HUDEP-2 (cell line): ENCODE results near the gene BCAS1.
"Not testable (repeated sequence)": the region's sequence is repeated elsewhere in the genome, so short reads cannot be mapped to it uniquely, and the experiment has no call there.

Experiments used
- DNase-seq, 76 experiments: peaks; one replicate each; lab custom pipeline; 2025; ENCODE audit not compliant: unreplicated experiment in 76 of 76; lab: John Stamatoyannopoulos, UW

The BCAS1 gene

DNA sequence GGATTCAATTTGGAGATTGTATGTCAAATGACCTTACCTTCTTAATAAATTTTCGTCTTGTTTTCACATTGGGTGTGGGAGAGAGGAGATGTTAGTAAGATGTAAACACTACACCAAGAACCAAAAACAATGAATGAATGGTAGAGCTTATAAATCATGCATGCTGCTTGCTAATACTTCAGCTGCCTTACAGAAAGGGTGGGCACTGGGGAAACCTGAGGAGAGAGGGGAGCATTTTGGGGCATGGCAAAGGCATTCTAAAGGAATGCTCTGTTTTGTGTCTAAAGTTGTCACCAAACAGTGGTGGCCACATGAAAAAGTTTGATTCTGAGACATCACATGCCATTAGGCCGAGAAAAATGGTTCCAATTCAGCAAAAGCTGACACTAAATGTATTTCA, 80.4 kb downstream of the BCAS1 start:
- DNase-seq = no peak

DNA sequence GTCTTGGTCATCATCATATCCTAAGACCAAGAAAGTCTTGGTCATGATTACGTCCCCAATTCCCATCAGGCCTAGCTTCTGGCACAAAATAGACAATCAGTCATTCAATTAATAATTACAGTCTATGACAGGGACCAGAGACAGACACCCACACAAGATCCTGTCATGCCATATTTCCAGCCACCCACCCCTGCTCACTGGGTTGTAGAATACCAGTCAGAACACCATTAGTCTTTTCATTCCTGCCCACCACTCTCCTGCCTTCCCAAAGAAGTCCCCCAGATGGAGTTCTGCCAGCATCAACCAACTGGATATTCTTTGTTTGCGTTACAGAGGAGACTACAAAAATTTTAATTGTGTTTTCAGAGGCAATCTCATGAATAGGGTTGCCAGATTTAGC, 81.0 kb downstream of the BCAS1 start:
- no peak for DNase-seq

DNA sequence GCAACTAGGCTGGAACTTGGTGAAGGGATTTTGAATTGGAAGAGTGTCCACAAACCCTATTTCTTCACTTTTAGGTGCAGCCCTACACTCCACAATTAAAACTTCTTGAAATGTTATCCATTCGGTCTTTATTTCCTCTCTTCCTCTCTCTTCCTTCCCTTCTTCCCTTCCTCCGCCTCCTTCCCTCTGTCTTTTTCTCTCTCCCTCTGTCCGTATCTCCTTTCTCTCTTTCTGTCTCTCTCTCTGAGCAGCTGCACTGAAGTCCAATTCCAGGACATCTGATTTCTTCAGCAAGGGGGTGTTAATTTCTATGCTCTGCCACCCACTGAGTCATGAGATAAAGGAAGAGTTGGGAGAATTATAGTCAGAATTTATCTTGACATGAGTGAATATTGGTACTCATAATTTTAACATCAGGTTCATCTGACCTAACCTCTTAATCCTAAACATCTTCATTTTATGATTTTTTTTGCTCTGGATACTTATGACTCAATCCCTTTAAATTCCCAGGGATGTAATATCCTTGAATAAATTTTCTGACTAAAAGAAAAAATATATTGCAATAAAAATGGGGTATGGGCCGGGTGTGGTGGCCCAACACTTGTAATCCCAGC, 84.2 kb downstream of the BCAS1 start:
- no peak for DNase-seq

DNA sequence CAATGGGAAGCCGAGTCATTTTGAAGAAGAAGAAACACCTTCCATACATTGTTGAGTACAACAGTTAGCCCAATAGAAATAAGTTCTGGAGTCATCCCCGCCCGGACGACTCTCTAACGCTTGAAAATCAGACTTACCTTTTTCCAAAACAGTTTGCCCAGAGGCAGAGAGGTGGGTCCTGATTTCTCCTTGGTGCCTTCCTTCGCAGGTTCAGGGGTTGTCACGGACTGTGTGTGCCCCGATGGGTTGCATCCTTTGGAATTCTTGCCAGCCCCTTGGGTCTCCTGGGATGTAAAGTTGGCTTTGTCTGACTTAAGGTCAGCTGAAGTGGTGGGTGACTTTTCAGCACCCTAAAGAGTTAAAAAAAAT, 85.3 kb downstream of the BCAS1 start:
- DNase-seq = no peak

DNA sequence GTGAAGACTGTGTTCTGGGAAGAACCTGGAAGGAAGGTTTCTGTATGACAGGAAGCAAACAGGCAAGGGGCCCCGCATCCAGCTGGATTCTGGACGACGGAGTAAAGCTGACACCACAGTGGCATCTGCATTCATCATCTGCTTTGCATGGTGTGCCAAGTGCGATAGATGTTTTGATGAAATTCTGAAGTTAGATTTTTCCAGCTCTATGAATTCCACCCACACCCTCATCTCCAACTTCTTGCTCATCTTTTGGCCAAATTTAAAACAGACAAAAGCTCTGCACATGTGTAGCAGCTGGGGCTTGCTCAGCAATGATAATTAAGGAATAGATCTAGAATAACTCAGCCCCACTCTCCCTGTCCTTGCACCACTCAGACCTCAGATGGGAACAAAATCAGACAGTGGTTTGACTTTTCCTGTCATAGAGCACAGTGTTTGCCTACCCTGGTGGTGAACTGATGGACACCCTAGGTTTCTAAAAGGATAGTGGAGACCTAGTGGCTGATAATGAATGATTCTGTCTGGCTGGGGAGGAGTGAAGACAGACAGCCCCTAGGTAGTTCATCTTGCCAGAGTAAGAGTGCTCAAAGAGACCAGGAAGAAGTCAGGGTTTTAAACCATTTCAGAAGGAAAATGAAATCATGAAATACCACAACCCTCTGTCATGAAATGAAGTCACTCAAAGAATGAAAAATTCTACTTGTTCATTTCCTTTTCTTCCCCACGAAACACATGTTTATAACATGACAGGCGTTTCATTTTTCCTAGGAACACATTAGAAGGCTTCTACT, 85.8 kb downstream of the BCAS1 start:
- no peak for DNase-seq

DNA sequence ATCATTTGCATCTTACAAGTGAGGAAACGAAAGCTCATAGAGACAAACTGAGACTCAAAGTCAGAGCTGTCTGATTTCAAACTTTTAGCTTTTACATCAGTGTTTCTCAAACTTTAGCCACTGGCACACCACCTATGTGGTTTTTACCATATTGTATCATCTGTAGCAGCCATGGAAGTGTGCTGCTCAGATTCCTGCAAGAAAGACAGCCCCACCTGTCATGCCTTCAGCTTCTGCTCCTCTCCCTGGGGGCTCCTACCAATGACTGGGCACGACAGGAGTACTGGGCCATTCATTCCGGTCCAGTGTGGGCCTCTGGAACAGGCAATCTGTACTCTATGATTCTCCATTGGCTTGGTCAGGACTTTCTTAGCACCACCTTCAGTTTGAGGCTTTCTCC, 87.0 kb downstream of the BCAS1 start:
- no peak for DNase-seq

DNA sequence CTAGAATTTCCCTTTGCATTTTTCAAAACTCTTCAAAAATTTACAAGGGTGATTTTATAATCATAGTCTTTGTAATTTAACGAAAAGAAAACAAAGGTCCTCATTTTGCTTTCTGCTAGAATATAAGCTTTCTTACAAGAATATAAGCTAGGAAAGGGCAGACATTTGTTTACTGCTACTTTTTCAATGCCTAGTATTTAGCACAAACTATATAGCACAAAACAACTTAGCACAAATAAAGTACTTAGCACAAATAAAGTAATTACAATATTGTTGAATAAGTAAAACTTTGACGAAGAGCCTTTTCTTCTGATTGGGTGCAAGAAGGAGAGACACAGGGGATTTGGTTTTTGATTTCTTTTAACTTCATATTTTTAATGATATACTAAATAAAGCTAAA, 87.8 kb downstream of the BCAS1 start:
- no peak for DNase-seq

DNA sequence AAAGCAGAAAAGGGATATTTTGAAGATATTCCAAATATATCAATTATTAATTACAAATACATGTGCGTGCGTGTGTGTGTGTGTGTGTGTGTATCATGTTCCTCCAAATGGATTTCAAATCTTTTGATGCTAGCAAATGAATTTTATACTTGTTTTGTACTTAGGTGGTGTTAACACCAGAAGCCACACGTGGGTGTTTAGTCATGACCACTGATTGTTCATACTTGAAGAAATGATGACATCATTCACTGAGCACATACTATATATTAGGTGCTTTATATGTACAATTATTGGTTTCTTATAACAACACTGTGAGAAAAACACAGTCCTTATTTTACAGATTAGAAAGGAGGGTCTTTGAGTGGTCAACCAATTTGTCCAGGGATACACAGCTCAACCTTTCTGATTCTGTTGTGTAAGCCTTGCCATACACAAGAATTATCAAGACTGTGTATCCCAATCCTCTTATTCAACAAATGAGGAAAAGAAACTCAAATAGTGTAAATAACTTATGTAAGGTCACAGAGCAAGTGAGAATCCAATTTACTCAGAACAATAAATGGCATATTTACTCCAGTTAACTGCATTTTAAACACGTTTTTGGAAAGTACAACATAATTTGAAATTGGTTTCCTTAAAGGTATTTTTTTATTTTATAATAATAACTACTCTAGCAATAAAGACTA, 88.5 kb downstream of the BCAS1 start:
- no peak for DNase-seq

DNA sequence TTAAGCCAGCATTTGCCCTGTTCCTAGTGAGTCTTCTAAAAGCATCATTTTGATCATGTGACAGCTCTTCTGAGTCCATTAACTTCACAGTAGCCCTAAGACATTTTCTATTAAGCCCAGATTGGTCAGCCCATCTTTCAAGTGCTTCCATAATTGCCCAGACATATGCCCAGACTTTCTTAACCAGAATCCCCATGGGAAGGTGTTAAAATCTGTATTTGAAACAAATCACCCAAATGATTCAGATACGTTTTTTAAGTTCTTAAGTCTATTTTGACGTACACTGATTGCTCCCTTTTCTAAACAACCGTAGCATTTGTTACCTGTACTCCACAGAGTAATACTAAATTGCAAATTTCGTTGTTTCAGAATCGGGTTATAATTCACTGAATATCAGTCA, 89.3 kb downstream of the BCAS1 start:
- no peak for DNase-seq

DNA sequence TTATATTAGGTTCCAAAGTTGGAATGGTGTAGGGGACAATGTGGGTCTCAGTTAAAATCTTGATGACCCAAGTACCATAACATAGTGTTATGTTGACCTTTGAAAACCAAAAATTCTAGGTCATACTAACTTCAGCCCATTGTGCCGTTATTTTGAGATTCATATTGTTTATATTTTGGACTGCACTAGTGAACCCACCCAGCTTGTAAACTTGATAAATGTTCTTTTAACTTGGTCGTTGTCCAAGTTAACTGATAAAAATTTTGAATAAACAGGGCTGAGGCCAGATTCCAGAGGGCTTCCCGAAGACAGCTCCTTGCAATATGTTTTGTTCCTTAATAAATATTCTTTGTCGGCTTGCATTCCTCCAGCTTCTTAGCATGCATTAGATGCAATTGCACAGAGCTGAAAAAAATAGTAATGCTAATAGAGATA, 90.3 kb downstream of the BCAS1 start:
- DNase-seq = no peak

DNA sequence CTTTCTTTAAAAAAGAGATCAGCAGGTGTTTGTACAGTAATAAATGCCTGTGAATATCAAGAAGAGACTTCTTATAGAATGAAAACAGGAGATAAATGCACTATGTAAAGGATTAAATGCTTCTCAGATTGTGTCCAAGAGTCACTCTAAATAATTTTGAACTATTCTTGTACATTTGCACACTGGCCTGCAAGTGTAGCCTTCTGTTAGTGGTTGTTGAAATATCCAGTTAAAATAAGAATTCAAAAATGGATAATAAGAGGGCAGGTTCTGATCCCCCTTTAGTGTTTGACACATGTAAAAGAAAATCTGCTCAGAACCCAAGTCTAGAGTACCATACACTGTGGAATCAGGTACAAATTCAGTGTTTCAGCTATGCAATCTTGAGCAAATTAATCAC, 91.9 kb downstream of the BCAS1 start:
- no peak for DNase-seq

DNA sequence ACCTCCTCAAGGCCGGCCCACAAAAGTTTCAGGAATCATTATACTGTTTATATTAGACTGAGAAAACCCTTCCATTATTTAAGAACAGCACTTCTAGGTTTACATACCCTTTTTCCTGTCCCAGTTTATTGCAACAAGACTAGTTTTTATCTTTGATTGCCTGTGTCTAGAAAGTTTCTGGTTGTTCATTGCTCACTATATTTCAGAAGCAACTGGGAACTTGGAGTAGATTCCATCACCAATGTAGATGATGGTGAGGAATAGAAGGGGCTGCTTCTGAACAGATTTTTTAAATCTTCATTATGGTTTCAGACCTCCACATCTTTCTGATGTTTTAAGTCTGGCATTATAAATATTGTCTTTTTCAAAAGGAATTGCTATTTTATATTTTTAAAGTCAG, 93.0 kb downstream of the BCAS1 start:
- no peak for DNase-seq

DNA sequence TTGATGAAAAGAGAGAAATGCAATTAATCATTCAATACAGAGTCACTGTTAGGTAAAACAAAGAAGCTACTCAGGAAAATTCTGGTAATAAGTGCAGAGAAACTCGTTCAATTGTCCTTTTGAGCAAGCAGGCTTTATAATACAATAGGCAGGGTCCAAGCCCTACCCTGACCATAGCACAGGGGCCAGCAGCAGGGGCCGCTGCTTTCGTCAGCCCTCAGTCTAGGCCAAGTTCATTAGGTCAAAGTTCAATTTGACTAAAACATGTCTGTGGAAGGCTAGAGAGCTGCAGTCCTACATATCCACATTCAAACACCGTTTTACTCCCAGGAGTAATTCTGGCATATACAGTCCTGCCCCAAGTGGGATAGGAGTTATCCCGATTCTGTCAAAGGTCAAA, 94.6 kb downstream of the BCAS1 start:
- no peak for DNase-seq

DNA sequence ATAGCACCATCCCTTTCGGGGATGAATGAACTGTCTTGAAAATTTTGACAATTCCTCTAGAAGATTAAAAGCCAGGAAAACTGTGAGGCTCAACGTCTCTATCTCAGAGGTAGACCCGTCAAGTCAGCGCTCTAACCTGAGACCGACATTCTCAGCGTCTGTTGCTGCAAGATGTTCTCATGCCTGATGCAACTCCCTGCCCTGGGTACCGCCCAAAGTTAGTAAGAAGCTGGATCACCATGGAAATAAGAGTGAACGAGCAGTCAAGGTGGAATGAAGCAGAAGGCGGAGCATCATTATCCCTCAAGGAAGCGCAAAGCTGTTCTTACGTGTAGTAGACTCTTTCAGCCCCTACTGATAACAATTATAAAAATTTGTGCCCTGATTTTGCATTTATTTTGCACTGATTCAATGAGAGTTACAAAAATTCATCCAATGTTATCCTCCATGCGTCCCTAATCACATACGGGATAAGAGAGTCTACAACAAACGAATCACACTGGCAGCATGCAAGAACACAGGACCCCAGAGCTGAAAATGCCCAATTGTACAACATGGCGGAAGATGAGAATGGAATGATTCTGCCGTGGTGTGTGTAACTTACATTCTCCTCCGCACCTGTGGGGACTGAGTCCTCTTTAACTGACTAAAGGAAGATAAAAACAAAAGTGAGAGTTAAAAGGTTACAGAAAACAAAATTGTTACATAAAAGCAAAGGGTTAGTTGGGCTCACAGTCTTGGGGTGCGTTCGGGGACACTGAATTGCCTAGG, 95.4 kb downstream of the BCAS1 start:
- no peak for DNase-seq

DNA sequence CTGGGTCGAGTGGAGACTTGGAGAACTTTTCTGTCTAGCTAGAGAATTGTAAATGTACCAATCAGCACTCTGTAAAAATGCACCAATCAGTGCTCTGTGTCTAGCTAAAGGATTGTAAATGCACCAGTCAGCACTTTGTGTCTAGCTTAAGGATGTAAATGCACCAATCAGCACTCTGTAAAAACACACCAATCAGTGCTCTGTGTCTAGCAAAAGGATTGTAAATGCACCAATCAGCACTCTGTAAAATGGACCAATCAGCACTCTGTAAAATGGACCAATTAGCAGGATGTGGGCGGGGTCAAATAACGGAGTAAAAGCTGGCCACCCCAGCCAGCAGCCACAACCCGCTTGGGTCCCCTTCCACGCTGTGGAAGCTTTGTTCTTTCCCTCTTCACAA, 96.5 kb downstream of the BCAS1 start:
- DNase-seq = not testable (repeated sequence)

DNA sequence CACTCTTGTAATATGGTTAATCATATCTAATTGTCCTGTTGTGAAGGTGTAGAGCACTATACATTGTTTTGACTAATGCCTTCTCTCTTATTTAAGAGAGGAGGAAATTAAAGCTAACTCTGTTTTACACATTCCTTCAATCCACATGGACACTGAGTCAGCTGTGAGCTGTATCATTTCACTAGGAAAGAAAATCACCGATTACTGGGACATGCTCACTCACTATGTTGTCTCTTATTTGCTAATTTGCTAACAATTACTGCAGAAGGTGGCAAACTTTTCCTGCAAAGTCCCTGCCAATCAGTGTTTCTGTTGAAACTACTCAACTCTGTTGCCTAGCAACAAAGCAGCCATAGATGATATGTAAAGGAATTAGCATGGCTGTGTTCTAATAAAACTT, 98.2 kb downstream of the BCAS1 start:
- no peak for DNase-seq

DNA sequence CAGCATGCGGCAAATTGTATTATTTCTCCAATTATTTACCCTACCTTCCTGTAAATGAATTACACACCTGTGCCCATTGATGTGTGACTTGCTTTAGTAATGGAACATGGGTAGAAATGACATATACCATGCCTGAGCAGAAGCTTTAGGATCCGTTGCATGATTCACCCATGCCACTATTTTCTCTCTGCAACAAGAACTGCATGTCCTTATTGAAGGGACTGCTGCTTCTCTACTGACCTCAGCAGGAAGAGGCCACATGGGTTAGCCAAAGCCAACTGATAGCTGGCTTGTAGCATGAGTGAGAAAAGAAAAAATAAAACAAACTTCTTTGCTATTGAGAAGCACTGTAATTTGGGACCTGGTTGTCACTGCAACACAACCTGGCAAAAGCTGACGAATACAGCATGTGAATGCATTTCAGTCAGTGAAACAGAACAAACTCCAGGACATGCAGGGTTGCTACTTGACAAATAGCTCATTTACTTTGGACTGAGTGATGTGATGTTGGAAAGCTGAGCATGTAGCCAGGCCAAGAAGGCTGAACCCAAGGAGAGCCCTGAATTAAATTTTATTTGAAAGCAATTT, 99.2 kb downstream of the BCAS1 start:
- DNase-seq = no peak

DNA sequence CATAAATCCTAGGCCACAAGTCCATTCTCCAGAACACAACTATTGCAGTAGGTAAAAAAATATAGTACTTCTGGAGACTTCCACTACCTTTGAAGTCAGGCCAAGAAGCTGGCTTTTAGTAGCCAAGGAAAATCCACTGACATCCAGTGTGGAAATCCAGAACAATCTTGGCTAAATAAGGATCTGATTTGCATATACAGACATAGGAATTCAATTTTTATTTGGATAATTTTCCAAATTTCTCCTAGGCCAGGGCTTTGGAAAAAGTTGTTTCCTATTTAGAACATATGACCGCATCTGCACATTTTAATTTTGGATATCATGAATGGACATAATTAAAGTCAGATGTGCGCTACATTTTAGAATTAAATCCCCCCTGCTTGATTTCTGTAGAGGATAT, 100.2 kb downstream of the BCAS1 start:
- DNase-seq = no peak

DNA sequence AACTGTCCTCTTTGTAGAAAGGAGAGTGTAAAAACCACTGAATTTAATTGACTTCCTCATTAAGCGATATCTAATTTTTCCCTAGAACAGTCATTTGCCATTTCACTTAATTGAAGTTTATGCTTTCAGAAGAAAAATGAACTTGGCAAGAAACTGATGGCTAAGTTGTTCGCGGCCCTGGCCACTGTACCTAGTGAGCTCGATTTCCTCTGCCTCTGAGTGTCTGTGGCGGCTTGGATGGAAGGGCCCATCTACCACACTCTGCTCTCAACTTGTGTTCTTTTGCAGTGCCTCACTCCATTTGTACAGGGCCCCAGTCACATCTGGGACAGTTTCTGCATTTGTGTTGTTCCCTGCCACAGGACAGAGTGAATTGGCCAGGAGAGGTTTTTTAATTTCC, 102.9 kb downstream of the BCAS1 start:
- DNase-seq = no peak

DNA sequence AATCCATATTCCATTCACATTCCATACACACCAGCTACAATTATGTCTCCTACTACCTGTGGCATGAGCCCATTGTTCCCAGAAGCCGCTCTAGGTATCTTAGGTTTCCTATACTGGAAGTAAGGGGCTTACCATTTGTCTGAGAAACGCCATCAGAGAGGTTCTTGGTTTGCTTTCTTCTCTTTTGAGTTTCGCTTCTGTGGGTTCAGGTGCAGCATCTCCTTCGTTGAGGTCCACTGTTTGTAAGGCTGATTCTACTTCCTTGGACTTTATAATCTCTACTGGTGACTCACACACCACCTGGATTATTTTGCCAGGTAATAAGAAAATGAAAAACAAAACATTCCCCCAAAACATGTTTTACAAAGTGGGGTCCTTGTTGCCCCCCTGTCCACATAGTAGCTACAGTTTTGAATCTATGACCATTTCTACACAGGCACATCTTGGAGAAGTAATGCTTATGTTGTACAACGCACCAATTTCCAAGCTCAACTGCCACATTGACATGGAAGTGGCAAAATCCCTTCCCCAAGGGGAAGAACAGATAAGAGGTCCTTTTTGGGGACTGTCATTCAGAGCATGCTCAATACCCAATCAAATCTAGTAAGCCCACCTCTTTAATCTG, 103.5 kb downstream of the BCAS1 start:
- no peak for DNase-seq
